ENCODE data around the gene SLC25A52.

SLC25A52 gene

GRCh38 chr18:31723639-31723989, 37.1 kb downstream of the SLC25A52 start:
- Histone ChIP-seq H3K36me3 (replicated peaks; ENCODE audit: low read depth, low read length) (no peaks in the 10 kb centered on the region), H3K4me1 (ENCODE audit: low read length) (no peaks in the 10 kb centered on the region), H3K4me2 (ENCODE audit: low read length) (no peak overlapping the region), H3K79me2 (ENCODE audit: low read length) (no peaks in the 10 kb centered on the region), H3K9me3 (ENCODE audit: insufficient read depth, low read length) (no peaks in the 10 kb centered on the region), H3K9ac (ENCODE audit: low read length) (no peak overlapping the region), H3K4me3 (ENCODE audit: low read length) (no peak overlapping the region), H2AFZ (ENCODE audit: low read depth, low read length) (no peak overlapping the region), H4K20me1 (ENCODE audit: insufficient read depth, low read length) (no peaks in the 10 kb centered on the region), H3K27me3 (ENCODE audit: low read depth, low read length) (no peaks in the 10 kb centered on the region; the same call in 1 of the 2 replicates), H3K27ac (ENCODE audit: low read length) (no peak overlapping the region)
- TF ChIP-seq EZH2phosphoT487 (IDR thresholded peaks at IDR 0.05; ENCODE audit: low read depth) = no peak
- TF ChIP-seq, protein P1, sequence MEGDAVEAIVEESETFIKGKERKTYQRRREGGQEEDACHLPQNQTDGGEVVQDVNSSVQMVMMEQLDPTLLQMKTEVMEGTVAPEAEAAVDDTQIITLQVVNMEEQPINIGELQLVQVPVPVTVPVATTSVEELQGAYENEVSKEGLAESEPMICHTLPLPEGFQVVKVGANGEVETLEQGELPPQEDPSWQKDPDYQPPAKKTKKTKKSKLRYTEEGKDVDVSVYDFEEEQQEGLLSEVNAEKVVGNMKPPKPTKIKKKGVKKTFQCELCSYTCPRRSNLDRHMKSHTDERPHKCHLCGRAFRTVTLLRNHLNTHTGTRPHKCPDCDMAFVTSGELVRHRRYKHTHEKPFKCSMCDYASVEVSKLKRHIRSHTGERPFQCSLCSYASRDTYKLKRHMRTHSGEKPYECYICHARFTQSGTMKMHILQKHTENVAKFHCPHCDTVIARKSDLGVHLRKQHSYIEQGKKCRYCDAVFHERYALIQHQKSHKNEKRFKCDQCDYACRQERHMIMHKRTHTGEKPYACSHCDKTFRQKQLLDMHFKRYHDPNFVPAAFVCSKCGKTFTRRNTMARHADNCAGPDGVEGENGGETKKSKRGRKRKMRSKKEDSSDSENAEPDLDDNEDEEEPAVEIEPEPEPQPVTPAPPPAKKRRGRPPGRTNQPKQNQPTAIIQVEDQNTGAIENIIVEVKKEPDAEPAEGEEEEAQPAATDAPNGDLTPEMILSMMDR (IDR thresholded peaks at IDR 0.05; ENCODE audit: low read depth, low read length) = no peak

DNA sequence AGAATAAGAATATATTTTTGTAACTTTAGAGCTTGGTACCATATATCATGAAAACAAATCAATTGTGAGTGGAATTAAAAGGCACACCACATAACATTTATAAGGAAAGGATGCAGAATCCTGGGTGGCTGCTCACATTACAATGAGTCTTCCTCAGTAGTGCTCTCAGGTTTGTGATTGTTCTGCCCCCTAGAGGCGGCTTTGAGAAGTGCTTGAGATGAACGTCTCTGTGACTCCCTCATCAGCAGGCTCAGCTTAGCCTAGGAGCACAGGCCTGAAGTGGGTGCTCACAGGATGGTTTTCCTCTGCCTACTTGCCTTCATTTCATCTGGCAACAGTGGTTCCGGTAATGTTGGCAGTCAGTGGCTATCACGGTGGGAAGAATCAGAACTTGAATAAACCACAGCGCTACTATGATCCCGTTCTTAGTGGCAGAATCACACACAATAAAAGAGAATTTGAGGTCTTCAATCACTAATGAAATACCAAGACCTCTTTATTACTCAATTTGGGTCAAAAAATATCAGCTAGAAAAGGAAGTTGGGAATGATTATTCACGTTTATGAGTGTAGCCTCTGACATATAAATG, 38.2 kb downstream of the SLC25A52 start:
- Histone ChIP-seq H3K27me3 (ENCODE audit: low read depth, low read length) (no peaks in the 10 kb centered on the region; the same call in 1 of the 2 replicates), H3K4me1 (ENCODE audit: low read length) (no peaks in the 10 kb centered on the region), H3K27ac (ENCODE audit: low read length) (no peak overlapping the region), H2AFZ (ENCODE audit: low read depth, low read length) (no peak overlapping the region), H3K79me2 (ENCODE audit: low read length) (no peaks in the 10 kb centered on the region), H3K9ac (ENCODE audit: low read length) (no peak overlapping the region), H3K9me3 (ENCODE audit: insufficient read depth, low read length) (no peaks in the 10 kb centered on the region), H3K36me3 (replicated peaks; ENCODE audit: low read depth, low read length) (no peaks in the 10 kb centered on the region), H3K4me2 (ENCODE audit: low read length) (no peak overlapping the region), H3K4me3 (ENCODE audit: low read length) (no peak overlapping the region), H4K20me1 (ENCODE audit: insufficient read depth, low read length) (no peaks in the 10 kb centered on the region)
- no peak for TF ChIP-seq EZH2phosphoT487 (IDR thresholded peaks at IDR 0.05; ENCODE audit: low read depth)
- TF ChIP-seq, protein P1 (IDR thresholded peaks at IDR 0.05; ENCODE audit: low read depth, low read length) = peak; percentile 87

DNA sequence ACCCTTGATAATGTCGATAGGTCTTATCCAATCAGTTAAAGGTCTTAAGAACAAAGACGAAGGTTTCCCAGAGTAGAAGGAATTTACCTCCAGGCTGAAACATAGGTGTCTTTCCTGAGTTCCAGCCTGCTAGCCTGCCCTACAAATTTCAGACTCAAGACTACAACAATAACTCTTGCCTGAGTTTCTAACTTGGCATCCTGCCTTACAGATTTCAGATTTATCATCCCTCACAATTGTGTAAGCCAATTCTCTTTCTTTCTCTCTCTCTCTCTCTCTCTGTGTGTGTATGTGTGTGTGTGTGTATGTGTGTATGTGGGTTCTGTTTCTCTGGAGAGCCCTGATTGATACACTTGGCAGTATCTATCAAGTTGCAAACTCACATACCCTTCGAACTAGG, 39.1 kb downstream of the SLC25A52 start:
- Histone ChIP-seq H3K79me2 (ENCODE audit: low read length) (no peaks in the 10 kb centered on the region), H3K4me2 (ENCODE audit: low read length) (no peak overlapping the region), H3K27ac (ENCODE audit: low read length) (no peak overlapping the region), H4K20me1 (ENCODE audit: insufficient read depth, low read length) (no peaks in the 10 kb centered on the region), H3K27me3 (ENCODE audit: low read depth, low read length) (no peaks in the 10 kb centered on the region), H2AFZ (ENCODE audit: low read depth, low read length) (no peak overlapping the region), H3K4me1 (ENCODE audit: low read length) (no peaks in the 10 kb centered on the region), H3K9me3 (ENCODE audit: insufficient read depth, low read length) (no peaks in the 10 kb centered on the region), H3K4me3 (ENCODE audit: low read length) (no peak overlapping the region), H3K36me3 (replicated peaks; ENCODE audit: low read depth, low read length) (no peaks in the 10 kb centered on the region), H3K9ac (ENCODE audit: low read length) (no peak overlapping the region)
- TF ChIP-seq, protein P1 (IDR thresholded peaks at IDR 0.05; ENCODE audit: low read depth, low read length) = no peak
- TF ChIP-seq EZH2phosphoT487 (IDR thresholded peaks at IDR 0.05; ENCODE audit: low read depth) = no peak

GRCh38 chr18:31720867-31721266, 39.8 kb downstream of the SLC25A52 start:
- Histone ChIP-seq H3K4me2 (ENCODE audit: low read length) (no peak overlapping the region), H3K9ac (ENCODE audit: low read length) (no peak overlapping the region), H3K27me3 (ENCODE audit: low read depth, low read length) (no peaks in the 10 kb centered on the region), H3K27ac (ENCODE audit: low read length) (no peak overlapping the region), H3K4me3 (ENCODE audit: low read length) (no peak overlapping the region), H3K4me1 (ENCODE audit: low read length) (no peaks in the 10 kb centered on the region; the same call in 1 of the 2 replicates), H4K20me1 (ENCODE audit: insufficient read depth, low read length) (no peaks in the 10 kb centered on the region), H3K79me2 (ENCODE audit: low read length) (no peaks in the 10 kb centered on the region), H3K36me3 (replicated peaks; ENCODE audit: low read depth, low read length) (no peaks in the 10 kb centered on the region), H2AFZ (ENCODE audit: low read depth, low read length) (no peak overlapping the region), H3K9me3 (ENCODE audit: insufficient read depth, low read length) (no peaks in the 10 kb centered on the region)
- TF ChIP-seq, protein P1 (IDR thresholded peaks at IDR 0.05; ENCODE audit: low read depth, low read length) = no peak
- TF ChIP-seq EZH2phosphoT487 (IDR thresholded peaks at IDR 0.05; ENCODE audit: low read depth) = no peak

Data from OCI-LY3 (cell line).